OCI-LY1 (cell line): ENCODE data around the gene CNGA1.

Experiments used
- EZH2 ChIP-seq: fragments of 200-600 bp; sonication (generic), shearing (Covaris generic); IDR thresholded peaks from 2 replicates; pipeline ENCODE4 v1.8.0; 2017; ENCODE audit warnings: borderline replicate concordance, mixed run types, mild to moderate bottlenecking, antibody characterized with exemption, low read length, moderate library complexity, mixed read lengths
- TF ChIP-seq, protein P1 (sequence below): fragments of 200-600 bp; sonication (generic), shearing (Covaris generic); IDR thresholded peaks from 2 replicates; pipeline ENCODE4 v1.5.1; 2017; ENCODE audit warnings: mild to moderate bottlenecking, antibody characterized with exemption, low read length, moderate library complexity, mixed read lengths

- TF ChIP-seq, protein P1, sequence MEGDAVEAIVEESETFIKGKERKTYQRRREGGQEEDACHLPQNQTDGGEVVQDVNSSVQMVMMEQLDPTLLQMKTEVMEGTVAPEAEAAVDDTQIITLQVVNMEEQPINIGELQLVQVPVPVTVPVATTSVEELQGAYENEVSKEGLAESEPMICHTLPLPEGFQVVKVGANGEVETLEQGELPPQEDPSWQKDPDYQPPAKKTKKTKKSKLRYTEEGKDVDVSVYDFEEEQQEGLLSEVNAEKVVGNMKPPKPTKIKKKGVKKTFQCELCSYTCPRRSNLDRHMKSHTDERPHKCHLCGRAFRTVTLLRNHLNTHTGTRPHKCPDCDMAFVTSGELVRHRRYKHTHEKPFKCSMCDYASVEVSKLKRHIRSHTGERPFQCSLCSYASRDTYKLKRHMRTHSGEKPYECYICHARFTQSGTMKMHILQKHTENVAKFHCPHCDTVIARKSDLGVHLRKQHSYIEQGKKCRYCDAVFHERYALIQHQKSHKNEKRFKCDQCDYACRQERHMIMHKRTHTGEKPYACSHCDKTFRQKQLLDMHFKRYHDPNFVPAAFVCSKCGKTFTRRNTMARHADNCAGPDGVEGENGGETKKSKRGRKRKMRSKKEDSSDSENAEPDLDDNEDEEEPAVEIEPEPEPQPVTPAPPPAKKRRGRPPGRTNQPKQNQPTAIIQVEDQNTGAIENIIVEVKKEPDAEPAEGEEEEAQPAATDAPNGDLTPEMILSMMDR: no peak
- TF ChIP-seq EZH2: no peak
Measured at GRCh38 chr4:48025005-48025404, 8.5 kb upstream of the CNGA1 start.
